DMS53 treated with DMSO at 0.1 percent for 48 hours (cell line): ENCODE data around the gene CTNNA3.
A peak's percentile ranks its signal among the peaks of the same experiment; 100 is the strongest.
"Not testable (repeated sequence)": the region's sequence is repeated elsewhere in the genome, so short reads cannot be mapped to it uniquely, and the experiment has no call there.

Source experiments
- DNase-seq: peaks from one replicate; lab custom pipeline; 2025; ENCODE audit not compliant: unreplicated experiment; lab: John Stamatoyannopoulos, UW

CTNNA3 gene

DNA sequence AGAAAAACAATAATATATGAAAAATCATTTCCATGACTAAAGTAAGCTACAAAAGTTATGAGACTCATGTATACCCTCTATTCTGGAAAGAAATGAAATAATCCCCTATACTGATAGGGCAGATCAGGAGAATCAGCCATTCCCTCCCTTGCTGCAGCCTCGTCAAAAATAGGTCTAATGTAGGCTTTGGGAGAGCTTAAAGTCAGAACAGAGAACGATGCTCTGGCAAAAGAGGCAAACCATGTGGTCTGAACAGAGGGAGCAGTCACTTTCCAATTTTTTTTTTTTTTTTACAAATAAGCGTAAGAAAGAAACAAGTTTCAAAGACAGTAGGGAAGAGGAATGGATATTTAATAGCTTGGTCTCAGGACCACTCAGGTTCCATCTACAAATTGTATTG lies 1232.4 kb downstream of the CTNNA3 start:
- DNase-seq: no peak

DNA sequence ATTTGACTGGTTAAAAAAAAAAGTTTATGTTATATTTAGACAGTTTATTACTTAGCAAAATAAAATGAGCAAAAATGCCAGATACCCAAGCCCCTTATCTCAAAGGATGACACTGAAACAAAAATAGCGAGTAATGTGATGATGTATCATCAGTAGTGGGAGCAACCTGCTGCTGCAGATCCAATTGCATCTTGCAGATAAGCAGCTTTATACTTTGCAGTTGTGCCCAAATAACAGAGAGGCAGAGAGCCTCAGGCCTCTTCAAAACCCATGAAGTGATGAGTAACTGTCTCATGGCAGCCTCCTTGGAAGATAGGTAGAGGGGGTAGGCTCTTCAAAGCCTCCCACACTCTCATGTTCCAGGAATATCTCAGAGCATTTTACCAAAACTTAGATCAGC lies 1238.4 kb downstream of the CTNNA3 start:
- no peak for DNase-seq

DNA sequence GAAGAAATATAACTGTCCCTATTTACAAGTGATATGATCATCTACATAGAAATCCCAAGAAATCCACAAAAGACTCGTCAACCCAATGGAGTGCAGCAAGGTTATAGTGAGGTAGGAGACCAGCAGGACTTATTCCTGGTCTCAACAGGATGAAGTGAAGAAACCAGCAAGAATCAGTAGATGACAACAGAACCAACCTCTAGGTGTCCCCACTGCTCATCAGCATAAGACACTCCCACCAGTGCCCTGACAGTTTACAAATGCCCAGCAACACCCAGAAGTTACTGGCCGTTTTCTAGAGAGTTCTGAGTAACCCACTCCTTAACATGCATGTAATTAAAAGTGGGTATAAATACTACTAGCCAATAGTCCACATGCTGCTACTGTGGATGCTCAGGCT lies 1240.7 kb downstream of the CTNNA3 start:
- DNase-seq: no peak

DNA sequence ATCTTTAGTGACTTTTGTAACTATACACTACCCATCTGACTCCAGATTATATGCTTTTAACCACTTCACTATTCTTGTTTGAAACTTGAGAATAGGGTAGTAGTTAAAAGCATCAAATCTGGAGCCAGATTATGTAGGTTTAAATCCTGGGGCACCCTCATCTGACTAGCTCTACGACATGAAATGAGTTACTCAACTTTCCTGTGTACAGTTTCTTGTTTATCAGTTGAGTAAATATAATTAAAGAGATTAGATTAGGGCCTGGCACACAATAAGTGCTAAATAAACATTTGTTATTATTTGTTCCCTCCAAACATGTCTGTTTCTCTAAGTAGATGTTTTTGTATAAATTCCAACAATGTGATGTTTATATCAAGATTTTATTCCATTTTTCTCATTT lies 1255.4 kb downstream of the CTNNA3 start:
- no peak for DNase-seq

DNA sequence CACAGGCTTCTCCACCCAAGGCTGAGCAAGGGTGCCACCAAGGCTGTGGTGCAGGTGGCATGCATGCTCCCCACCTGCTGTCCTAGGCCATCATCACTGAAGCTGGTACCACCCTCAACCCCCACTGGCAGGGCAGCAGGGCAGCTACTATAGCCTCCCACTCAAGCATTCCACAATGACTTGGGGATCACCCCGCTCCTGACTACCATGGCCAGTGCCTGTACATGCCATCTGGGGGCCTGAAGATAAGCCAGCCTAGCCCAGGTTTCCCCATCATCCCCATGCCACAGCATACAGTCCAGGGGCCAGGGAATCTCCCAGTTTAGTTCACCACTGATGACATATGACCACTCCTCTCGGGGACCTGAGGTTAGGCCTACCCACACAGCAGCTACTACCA lies 1281.1 kb downstream of the CTNNA3 start:
- DNase-seq: no peak

DNA sequence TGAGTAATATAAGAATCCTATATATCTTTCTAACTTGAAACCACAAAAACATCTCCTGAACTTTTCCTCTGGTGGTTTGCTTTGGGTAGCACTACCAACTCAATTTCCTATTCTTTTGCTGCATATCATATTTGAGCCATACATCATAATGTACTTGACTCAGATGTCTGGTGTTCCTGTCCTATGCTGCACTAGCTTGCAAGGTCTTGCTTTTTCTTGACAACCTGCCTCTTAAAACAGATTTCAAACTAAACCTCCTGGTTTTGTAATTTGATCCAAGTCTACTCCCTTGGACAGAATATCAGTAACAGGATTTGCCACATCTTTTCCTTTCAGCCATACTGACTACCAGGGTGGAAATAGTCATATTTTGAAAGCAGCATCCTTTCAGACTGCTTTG lies 1290.4 kb downstream of the CTNNA3 start:
- no peak for DNase-seq

DNA sequence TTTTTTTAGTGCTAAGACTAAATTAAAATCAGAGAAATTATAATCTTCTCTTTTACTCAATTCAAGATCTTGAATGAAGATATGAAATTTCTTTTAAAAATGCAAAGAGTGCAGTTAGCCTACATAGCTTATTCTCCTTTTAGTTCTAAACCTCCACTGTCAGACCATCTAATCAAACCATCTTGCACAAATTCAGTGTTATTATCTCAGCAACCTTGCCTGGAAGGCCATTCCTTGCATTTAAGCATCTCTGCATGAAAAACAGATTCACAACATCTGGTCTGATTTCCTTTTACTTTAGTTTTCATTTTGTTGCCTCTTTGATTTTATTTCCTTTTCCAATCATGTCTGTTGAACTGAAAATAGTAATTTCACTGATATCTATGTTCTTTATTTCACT lies 1297.3 kb downstream of the CTNNA3 start:
- DNase-seq: no peak

DNA sequence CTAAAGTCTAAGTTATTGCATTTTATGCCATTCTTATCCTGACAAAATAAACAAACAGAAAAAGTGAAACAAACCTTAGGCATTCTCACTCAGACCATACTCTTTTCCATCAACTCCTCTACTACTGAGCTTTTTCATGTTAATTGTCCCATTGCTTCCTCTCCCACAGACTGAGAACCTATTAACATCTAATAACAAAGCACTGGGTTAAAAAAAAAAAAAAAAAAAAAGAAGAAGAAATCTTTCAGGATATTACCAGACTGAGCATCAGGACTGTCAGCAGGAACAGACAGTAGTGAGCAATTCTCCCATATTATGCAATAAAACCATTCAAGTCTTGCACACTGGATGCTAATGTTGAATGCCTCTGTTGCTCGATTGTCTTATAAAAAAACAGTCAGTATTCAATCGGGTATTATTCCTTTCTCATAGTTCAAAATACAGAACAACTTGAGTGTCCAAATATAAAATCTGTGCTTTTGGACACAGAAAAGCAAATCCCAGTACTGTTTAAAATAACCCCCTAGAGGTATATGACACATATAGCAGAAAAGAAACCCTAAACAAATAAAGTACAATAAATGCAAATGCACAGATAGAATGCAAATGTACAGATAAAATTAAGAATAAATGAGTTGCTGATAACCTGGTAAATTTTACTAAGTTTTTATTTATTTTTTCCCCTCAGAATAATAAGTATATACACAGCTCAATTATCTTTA lies 1301.5 kb downstream of the CTNNA3 start:
- DNase-seq: no peak

DNA sequence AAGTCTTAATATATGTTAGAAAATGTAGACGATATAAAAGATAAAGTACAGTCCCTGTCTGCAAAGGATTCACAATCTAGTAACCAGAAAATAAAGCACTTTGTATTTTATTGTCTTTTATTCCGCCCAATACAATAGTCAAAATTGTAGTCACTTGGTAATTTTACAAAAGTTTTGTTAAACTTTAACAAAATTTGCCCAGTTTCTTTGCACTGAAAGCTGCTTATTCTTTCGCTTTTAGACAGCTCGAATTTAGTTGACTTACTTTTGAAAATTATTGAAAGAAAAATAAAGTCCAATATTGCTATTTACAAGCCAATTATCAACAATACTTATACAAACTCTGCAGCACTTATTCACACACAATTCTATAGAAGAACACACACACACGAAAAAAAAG lies 1305.1 kb downstream of the CTNNA3 start:
- no peak for DNase-seq

DNA sequence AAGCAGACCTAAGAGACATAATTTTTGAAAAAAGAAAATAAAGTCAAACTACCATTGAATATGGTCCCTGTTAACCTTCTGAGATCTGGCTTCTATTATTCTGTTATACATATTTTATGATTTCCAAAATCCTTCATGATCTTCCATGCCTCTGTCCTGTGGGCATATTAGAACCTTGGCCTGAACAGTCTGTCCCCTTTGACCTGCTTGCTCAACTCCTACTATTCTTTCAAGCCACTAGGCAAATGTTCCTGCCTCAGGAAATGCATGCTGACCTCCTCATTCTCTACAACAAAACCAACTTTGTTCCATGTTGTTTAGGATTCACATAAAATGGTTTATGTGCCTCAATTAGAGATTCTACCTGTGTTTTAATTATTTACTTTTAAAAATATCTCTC lies 1315.0 kb downstream of the CTNNA3 start:
- DNase-seq: no peak

DNA sequence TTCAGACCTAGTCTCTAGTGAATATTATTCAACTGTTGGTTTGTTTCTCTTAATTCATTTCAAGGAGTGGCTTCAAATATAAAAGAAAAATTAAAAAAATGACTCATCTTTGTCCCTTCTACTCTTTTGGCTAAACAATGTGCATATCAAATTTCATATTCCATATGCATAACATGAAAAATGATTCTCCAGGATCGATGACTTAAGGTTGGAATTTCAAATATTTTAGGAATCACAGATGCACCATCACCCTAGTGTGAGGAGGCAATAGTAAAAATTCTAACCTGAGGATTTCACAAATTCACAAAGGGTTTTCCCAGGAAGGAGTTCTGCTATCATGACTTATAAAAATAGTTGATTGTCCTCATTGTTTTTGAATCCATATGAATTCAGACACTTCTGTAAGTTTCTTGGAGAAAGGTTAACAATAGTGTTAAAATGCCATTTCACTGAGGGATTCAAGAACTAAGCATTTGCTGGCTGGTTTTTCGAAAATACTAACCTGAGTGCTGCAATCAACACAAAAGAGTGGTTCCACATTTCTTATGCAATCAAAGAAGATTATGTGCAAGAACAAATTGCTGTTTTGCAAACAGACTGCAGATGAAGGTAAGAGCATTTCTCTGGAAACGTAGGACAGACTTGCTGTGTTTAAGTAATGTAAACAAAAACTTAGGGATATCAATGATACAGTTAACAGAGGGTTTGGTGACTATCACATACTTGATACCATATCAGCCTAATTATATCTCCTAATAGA lies 1317.7 kb downstream of the CTNNA3 start:
- no peak for DNase-seq

DNA sequence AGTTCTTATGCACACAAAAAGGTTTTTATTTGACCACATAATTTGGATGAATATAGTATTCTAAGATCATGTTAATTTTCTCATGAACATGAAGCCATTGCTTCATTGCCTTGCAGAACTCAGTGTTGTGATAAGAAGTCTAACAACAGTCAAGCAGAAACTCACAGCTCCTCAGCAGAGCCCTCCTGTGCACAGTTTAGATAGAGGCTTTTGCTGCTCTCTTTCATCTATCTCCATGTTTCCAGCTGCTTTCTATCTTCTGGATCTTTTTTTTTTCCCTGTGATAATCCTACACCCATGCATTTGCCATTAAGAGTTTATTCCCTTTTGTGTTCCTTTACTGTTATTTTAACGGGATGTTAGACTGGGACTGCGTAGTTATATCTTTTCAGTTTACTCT lies 1327.8 kb downstream of the CTNNA3 start:
- no peak for DNase-seq

DNA sequence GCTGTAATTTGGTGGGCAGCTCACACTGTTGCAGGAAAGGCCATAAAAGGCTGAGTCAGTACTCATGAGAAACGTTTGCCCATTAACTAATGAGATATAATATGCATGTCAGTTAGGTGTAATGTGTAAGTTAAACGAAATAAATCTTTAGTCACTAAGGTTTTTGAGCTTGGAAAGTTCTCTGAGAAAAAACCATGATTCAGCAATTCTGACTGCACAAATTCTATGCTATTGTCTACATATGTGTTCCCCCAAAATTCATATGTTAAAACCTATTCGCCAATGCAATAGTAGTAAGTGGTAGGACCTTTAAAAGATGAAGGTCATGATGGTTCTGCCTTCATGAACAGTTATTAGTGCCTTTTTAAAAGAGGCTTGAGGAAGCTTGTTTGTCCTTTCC lies 1329.8 kb downstream of the CTNNA3 start:
- DNase-seq: no peak

DNA sequence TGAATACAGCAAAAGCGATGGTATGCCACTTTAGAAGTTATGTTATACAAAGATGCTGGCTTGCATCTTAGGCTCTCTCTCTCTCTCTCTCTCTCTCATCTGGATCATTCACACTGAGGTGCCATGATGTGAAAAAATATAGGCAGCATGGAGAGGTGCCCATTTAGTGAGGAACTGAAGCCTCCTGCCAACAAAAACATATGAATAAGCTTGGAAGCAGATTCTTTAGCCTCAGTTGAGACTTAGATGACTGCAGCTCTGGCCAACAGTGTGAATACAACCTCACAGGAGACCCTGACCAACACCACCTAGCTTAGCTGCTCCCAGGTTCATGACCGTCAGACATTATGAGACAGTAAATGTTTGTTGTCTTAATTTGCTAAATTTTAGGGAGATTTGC lies 1330.3 kb downstream of the CTNNA3 start:
- no peak for DNase-seq

DNA sequence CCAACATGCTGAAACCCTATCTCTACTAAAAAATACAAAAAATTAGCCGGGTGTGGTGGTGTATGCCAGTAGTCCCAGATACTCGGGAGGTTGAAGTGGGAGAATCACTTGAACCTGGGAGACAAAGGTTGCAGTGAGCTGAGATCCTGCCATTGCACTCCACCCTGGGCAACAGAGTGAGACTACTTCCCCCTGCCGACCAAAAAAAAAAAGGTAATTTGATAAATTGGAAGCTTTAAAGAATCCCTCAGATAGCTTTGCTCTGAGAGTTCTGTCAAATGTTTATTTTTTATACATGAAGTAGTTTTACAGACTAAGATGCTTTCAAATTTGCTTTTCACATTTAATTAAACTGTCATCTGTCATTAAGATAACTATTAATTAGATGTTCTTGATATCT lies 1333.5 kb downstream of the CTNNA3 start:
- no peak for DNase-seq

DNA sequence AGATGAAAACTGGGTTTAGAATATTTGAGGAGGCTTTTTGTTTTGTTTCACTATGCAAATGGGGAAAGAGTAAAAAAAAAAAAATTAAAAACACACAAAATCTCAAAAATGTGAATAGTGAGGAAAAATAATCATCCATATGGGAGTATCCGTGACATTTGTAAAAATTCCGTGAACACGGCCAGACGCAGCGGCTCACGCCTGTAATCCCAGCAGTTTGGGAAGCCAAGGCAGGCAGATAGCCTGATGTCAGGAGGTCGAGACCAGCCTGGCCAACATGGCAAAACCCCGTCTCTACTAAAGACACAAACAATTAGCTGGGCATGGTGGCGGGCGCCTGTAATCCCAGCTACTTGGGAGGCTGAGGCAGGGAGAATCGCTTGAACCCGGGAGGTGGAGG lies 1342.2 kb downstream of the CTNNA3 start:
- DNase-seq: not testable (repeated sequence)

DNA sequence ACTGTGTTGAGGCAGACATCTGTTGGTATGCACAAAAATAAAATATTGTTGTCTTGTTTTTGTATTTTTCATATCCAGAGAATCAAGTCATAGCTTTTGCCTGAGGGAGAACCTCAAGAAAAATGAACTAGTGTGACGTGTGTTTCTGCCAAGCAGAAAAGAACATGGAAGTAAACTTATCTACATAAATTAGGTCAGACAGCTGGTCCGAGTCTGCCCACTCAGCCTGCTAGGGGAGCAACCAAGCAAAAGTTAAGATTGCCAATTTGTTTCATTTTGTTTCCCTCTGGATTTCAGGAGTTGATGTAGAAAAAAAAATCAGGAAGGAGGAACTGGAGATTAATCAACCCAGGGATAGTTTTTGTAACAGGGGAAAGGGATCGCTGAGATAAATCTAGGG lies 1342.6 kb downstream of the CTNNA3 start:
- no peak for DNase-seq

DNA sequence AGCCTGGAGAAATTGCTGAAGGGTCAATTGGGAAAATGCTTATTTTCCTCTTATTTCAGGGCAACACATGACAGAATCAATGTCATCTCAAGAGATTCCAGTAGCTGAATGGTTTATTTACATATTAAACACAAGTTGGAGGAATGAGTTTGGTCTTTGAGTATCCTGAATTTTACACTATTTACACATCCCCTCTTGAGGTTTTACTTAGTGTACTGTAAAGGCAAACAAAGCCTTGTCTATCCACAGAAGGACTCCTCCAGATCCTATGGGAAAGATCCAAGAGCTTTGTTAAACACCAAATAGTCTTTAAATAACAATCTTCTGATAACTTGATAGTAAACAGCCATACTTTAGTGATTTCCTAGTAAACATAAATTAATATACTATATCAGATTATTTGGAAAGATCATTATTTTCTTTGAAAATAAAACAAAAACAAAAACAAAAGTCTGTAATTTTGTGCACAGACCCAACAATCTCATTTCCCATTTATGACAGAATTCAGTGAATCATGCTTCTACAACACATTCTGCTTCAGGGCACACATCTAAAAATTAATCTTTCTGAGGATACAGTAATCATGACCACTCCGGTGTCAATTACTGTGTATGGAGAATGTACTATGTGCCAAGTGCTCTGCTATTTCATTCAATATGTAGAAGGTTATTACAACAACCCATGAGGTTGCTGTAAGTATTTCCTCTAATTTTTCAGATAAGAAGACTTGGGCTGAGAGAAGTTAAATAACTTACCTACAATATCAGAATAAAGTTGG lies 1345.2 kb downstream of the CTNNA3 start:
- DNase-seq: peak; percentile 52

DNA sequence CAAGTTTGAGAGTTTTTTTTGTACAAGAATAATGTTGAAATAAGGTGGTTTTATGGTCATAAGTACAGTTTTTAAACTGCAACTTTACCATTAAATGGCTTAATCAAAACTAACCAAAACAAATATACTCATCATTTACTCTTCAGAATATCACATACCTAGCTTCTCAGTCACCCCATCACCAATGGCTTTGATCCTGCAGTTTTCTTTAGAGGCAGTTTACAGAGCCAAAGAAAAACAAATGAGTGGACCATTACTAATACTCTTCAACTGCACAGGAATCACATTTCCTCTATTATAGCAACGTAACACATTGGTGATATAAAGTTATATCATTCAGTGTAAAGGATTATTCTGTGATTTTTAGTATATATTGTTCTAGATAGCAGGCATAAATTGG lies 1346.3 kb downstream of the CTNNA3 start:
- DNase-seq: no peak

DNA sequence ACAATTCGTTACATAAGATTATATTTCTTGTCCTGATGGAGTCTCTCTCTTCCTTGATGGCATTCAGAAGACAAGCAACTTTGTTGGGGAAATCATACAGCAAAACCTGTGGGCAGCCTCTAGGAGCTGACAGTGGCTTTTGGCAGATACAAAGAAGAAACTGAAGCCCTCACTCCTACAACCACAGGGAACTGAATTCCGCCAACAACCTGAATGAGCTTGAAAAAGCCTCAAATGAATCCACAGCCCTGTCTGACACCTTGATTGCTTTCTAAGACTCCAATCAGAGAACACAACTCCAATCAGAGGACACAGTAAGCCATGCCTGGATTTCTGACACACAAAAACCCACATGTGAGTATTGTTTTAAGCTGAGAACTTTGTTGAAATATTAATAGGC lies 1346.9 kb downstream of the CTNNA3 start:
- no peak for DNase-seq

DNA sequence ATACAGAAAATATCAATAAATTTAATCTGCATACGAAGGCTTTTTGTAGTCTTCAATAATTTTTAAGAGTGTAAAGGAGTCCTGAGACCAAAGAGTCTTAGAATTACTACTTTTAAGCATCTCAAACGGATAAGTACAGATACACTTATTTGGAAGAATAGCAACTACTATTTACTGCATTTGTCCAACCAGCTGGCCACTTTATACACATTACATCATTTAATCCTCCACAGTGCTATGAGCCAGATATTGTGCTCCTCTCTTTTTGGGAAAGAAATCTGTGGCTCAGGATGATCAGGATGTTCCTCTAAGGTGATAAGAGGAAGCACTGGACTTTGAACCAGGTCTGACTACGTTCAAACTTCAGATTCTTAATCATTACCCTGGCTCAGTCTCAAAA lies 1358.8 kb downstream of the CTNNA3 start:
- DNase-seq: no peak

DNA sequence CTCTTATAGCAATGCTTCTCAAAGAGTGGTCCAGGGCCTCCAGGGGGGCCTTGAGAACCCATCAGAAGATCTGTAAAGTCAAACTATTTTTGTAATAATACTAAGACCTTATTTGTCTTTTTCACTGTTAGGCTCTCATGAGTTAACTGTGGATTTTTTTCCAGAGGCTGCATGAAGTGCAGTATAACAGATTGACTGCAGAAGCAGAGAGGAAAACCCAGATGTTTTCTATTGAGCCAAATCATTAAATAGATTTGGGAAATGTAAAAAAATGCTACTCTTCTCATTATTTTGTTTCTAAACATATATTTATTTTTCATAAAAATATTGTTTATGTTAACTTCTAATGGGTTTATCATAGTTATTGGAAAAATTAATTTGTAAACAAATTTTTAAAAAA lies 1359.2 kb downstream of the CTNNA3 start:
- no peak for DNase-seq
